ENCODE data around the gene XPO6.

XPO6 gene

DNA sequence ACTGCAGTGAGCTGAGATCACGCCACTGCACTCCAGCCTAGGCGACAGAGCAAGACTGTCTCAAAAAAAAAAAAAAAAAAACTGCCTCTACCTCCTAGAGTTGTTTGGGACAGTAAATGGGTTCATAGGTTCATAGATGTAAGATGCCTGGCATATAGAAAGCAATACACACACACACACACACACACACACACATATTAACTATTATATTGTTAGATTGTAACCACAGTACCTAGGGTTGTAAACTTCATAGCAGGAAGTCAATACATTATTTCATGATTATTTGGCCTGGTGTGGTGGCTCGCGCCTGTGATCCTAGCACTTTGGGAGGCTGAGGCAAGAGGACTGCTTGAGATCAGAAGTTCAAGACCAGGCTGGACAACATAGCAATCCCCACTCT, 5.8 kb downstream of the XPO6 start:
- no peak for DNase-seq (ENCODE audit: low read depth)
- TF ChIP-seq MYC (IDR thresholded peaks at IDR 0.05; ENCODE audit: low read depth, low read length), result no peak
- TF ChIP-seq, protein P1, sequence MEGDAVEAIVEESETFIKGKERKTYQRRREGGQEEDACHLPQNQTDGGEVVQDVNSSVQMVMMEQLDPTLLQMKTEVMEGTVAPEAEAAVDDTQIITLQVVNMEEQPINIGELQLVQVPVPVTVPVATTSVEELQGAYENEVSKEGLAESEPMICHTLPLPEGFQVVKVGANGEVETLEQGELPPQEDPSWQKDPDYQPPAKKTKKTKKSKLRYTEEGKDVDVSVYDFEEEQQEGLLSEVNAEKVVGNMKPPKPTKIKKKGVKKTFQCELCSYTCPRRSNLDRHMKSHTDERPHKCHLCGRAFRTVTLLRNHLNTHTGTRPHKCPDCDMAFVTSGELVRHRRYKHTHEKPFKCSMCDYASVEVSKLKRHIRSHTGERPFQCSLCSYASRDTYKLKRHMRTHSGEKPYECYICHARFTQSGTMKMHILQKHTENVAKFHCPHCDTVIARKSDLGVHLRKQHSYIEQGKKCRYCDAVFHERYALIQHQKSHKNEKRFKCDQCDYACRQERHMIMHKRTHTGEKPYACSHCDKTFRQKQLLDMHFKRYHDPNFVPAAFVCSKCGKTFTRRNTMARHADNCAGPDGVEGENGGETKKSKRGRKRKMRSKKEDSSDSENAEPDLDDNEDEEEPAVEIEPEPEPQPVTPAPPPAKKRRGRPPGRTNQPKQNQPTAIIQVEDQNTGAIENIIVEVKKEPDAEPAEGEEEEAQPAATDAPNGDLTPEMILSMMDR (IDR thresholded peaks at IDR 0.05; ENCODE audit: low read depth, low read length), result no peak
- no peak for TF ChIP-seq POLR2A (IDR thresholded peaks at IDR 0.05; ENCODE audit: extremely low read depth, insufficient read length)
- TF ChIP-seq, protein P2, sequence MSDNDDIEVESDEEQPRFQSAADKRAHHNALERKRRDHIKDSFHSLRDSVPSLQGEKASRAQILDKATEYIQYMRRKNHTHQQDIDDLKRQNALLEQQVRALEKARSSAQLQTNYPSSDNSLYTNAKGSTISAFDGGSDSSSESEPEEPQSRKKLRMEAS (IDR thresholded peaks at IDR 0.05; ENCODE audit: low read depth, low read length), result no peak
- no peak overlapping the region for H3K4me3 ChIP-seq (ENCODE audit: low read depth, low read length)

DNA sequence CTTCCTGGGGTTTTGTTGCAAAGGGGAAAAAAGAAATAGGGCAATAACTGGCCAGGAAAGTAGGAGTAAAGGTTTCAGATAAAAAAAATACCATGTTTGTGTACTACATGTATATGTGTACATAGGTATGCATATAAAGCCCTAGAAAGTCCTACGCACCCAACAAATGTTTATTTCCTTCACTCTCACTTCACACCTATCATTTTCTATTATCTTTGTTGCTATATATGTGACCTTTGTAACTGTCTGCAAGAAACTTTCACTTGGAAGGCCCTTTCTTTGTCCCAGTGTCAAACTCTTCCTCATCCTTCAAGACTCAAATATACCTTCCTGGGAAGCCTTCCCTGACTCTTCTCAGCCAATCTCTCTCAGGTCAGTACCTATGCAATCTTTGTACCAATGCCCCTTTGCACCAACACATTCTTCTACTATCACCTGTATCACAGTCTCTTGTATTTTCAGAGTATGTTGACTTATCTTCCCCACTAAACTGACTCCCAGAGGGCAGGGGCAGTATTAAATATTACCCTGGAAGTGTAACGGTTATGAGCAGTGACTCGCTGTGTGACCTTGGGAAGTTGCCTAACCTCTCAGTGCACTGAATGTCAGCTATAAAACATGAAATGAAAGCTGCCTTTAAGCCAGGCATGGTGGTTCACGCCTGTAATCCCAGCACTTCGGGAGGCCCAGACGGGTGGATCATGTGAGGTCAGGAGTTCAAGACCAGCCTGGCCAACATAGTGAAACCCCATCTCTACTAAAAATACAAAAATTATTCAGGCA, 6.5 kb downstream of the XPO6 start:
- no peak for TF ChIP-seq POLR2A (IDR thresholded peaks at IDR 0.05; ENCODE audit: extremely low read depth, insufficient read length)
- TF ChIP-seq, protein P1 (IDR thresholded peaks at IDR 0.05; ENCODE audit: low read depth, low read length), result no peak
- TF ChIP-seq, protein P2 (IDR thresholded peaks at IDR 0.05; ENCODE audit: low read depth, low read length), result no peak
- no peak for TF ChIP-seq MYC (IDR thresholded peaks at IDR 0.05; ENCODE audit: low read depth, low read length)
- no peak overlapping the region for H3K4me3 ChIP-seq (ENCODE audit: low read depth, low read length)
- DNase-seq (ENCODE audit: low read depth), result no peak

DNA sequence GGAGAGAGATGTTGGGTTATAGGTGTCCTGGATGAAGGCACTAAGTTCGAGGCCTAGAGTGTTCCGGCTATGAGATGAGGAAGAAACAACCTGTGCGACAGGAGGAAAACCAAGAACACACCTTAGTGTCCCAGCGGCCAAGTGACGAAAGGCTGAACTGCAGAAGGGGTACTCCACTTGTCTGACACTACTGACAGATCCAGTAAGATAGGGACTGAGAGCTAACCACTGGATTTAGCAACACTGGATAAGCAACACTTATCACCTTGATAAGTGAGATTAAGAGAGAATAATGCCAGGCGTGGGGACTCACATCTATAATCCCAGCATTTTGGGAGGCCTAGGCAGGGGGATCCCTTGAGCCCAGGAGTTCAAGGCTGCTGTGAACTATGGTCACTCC, 7.1 kb downstream of the XPO6 start:
- no peak overlapping the region for H3K4me3 ChIP-seq (ENCODE audit: low read depth, low read length)
- no peak for TF ChIP-seq MYC (IDR thresholded peaks at IDR 0.05; ENCODE audit: low read depth, low read length)
- TF ChIP-seq, protein P2 (IDR thresholded peaks at IDR 0.05; ENCODE audit: low read depth, low read length), result no peak
- TF ChIP-seq POLR2A (IDR thresholded peaks at IDR 0.05; ENCODE audit: extremely low read depth, insufficient read length), result no peak
- TF ChIP-seq, protein P1 (IDR thresholded peaks at IDR 0.05; ENCODE audit: low read depth, low read length), result no peak

DNA sequence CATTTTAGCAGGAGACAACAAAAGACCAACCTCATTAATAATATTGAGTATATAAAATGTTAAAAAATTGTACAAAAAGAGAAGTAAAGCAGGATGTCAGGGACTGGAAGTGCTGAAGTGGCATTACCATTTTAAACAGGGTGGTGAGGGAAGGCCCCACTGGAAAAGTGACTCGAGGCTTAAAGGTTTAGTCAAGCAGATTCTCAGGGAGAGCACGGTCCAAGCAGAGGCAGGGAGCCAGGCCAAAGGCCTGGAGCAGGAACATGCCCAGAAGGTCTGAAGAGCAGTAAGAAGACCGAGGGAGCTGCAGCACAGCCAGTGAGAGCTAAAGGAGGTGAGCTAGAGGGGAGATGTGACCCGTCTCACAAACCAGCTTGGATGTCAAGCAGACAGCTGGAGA, 7.6 kb downstream of the XPO6 start:
- TF ChIP-seq POLR2A (IDR thresholded peaks at IDR 0.05; ENCODE audit: extremely low read depth, insufficient read length), result no peak
- no peak for TF ChIP-seq MYC (IDR thresholded peaks at IDR 0.05; ENCODE audit: low read depth, low read length)
- TF ChIP-seq, protein P1 (IDR thresholded peaks at IDR 0.05; ENCODE audit: low read depth, low read length), result no peak
- TF ChIP-seq, protein P2 (IDR thresholded peaks at IDR 0.05; ENCODE audit: low read depth, low read length), result no peak
- DNase-seq (ENCODE audit: low read depth), result no peak
- no peak overlapping the region for H3K4me3 ChIP-seq (ENCODE audit: low read depth, low read length)

More for the DNA sequence above, 7.1 kb downstream of the XPO6 start:
- DNase-seq (ENCODE audit: low read depth), result no peak

DNA sequence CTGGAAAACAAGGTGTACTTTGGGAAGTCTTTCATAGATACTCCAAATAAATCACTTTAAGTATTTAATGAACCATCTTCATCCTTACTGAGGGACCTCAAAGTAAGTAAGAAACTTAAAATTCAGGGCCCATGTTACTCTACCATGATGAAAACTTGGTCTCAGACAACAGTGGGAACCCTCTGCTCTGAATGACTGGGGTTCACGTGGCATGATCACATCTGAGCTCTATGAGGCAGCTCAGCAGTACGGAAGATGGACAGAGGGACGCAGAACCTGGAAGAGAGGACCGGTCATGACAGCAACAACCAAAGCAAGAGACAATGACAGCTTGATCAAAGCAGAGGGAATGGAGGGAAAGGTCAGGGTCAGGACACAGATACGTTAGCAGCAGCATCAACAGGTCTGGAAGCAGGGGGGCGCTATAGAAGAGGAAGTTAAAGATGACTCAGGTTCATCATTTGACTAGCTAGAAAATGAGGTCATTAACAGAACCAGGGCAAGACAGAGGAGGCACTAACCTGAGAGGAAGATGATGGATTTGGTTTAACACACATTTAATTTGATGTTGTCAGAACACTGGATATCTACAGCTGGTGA, 9.5 kb downstream of the XPO6 start:
- TF ChIP-seq MYC (IDR thresholded peaks at IDR 0.05; ENCODE audit: low read depth, low read length) (peak; percentile 12; the same call in 1 of the 2 replicates), POLR2A (IDR thresholded peaks at IDR 0.05; ENCODE audit: extremely low read depth, insufficient read length) (no peak)
- TF ChIP-seq, protein P1 (IDR thresholded peaks at IDR 0.05; ENCODE audit: low read depth, low read length), result peak; percentile 32
- H3K4me3 ChIP-seq (ENCODE audit: low read depth, low read length), result no peak overlapping the region
- peak; percentile 52 for DNase-seq (ENCODE audit: low read depth)
